ENCODE measurements around the gene ADCY5. TPM values are rescaled to one million over a fixed set of nuclear protein-coding genes. Genes with fewer than 3 reads are reported as not detected.

ADCY5 gene
- total and polyA plus RNA-seq, 2 experiments from 2014 or later: 3.1 to 4.7 TPM

GRCh38 chr3:123327480-123327879 is 121.4 kb downstream of the ADCY5 start:
- WGBS (ENCODE audit: low lambda C conversion rate, missing lambda C conversion rate): 88% methylated on average over 12 of the region's 12 CpGs
- Histone ChIP-seq H2AFZ (no peak overlapping the region), H3K27ac (no peak overlapping the region), H3K36me3 (replicated peaks; ENCODE audit: insufficient read depth, low read depth) (no peaks in the 10 kb centered on the region), H3K79me2 (no peaks in the 10 kb centered on the region), H3K9me2 (replicated peaks; ENCODE audit: insufficient read depth) (no peaks in the 10 kb centered on the region), H3K4me1 (ENCODE audit: insufficient read depth) (no peaks in the 10 kb centered on the region), H3K9me3 (ENCODE audit: low read depth) (no peaks in the 10 kb centered on the region), H3K27me3 (peaks cover 3% of the 10 kb centered on the region), H3K4me3 (no peak overlapping the region), H3K4me2 (no peak overlapping the region), H4K20me1 (ENCODE audit: insufficient read depth, poor library complexity, severe bottlenecking) (no peaks in the 10 kb centered on the region)
- no peak for DNase-seq (ENCODE audit: low spot score)
- no peak for TF ChIP-seq EZH2 (IDR thresholded peaks at IDR 0.05; ENCODE audit: borderline replicate concordance)
- TF ChIP-seq, protein P1, sequence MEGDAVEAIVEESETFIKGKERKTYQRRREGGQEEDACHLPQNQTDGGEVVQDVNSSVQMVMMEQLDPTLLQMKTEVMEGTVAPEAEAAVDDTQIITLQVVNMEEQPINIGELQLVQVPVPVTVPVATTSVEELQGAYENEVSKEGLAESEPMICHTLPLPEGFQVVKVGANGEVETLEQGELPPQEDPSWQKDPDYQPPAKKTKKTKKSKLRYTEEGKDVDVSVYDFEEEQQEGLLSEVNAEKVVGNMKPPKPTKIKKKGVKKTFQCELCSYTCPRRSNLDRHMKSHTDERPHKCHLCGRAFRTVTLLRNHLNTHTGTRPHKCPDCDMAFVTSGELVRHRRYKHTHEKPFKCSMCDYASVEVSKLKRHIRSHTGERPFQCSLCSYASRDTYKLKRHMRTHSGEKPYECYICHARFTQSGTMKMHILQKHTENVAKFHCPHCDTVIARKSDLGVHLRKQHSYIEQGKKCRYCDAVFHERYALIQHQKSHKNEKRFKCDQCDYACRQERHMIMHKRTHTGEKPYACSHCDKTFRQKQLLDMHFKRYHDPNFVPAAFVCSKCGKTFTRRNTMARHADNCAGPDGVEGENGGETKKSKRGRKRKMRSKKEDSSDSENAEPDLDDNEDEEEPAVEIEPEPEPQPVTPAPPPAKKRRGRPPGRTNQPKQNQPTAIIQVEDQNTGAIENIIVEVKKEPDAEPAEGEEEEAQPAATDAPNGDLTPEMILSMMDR (IDR thresholded peaks at IDR 0.05; ENCODE audit: poor library complexity): no peak
- no peak for TF ChIP-seq EZH2phosphoT487 (IDR thresholded peaks at IDR 0.05; ENCODE audit: low read depth, severe bottlenecking, unreplicated experiment)

DNA sequence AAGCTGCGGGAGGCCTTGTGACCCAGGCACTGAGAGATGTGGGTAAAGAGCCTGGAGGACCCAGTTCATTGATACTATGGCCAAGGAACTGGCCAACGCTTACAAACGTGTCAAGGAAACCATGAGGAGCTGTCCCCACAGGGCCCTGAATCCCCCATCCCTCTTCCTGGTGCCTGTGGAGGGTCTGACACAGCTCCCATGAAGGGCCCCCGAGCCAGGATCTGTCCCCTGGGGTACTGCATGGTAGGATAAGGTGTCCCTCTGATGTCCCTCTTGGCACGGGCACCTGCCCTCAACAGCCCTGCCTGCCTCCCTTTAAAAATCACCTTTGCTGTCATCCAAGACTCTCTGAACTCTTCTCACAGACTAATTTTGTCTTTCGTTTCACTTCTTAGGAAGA is 122.4 kb downstream of the ADCY5 start:
- no peaks in the 10 kb centered on the region for H3K9me2 ChIP-seq (replicated peaks; ENCODE audit: insufficient read depth)
- no peak overlapping the region for H3K27ac ChIP-seq
- no peak overlapping the region for H3K4me3 ChIP-seq
- no peaks in the 10 kb centered on the region for H4K20me1 ChIP-seq (ENCODE audit: insufficient read depth, poor library complexity, severe bottlenecking)
- H3K4me1 ChIP-seq (ENCODE audit: insufficient read depth): no peaks in the 10 kb centered on the region
- H3K79me2 ChIP-seq: no peaks in the 10 kb centered on the region
- 84% methylated on average over 6 of the region's 6 CpGs for WGBS (ENCODE audit: low lambda C conversion rate, missing lambda C conversion rate)
- no peak overlapping the region for H3K4me2 ChIP-seq
- no peaks in the 10 kb centered on the region for H3K9me3 ChIP-seq (ENCODE audit: low read depth)
- no peaks in the 10 kb centered on the region for H3K36me3 ChIP-seq (replicated peaks; ENCODE audit: insufficient read depth, low read depth)
- H2AFZ ChIP-seq: no peak overlapping the region
- TF ChIP-seq EZH2phosphoT487 (IDR thresholded peaks at IDR 0.05; ENCODE audit: low read depth, severe bottlenecking, unreplicated experiment) (no peak), EZH2 (IDR thresholded peaks at IDR 0.05; ENCODE audit: borderline replicate concordance) (no peak)
- TF ChIP-seq, protein P1 (IDR thresholded peaks at IDR 0.05; ENCODE audit: poor library complexity): no peak
- DNase-seq (ENCODE audit: low spot score): no peak
- peaks cover 3% of the 10 kb centered on the region for H3K27me3 ChIP-seq

GRCh38 chr3:123325766-123326256 is 123.1 kb downstream of the ADCY5 start:
- Histone ChIP-seq H3K4me2 (no peak overlapping the region), H2AFZ (no peak overlapping the region), H3K4me3 (no peak overlapping the region), H3K9me3 (ENCODE audit: low read depth) (no peaks in the 10 kb centered on the region), H3K4me1 (ENCODE audit: insufficient read depth) (no peaks in the 10 kb centered on the region), H3K36me3 (replicated peaks; ENCODE audit: insufficient read depth, low read depth) (no peaks in the 10 kb centered on the region), H3K79me2 (no peaks in the 10 kb centered on the region), H3K27me3 (peaks cover 3% of the 10 kb centered on the region), H4K20me1 (ENCODE audit: insufficient read depth, poor library complexity, severe bottlenecking) (no peaks in the 10 kb centered on the region), H3K27ac (no peak overlapping the region), H3K9me2 (replicated peaks; ENCODE audit: insufficient read depth) (no peaks in the 10 kb centered on the region)
- TF ChIP-seq, protein P1 (IDR thresholded peaks at IDR 0.05; ENCODE audit: poor library complexity): no peak
- TF ChIP-seq EZH2phosphoT487 (IDR thresholded peaks at IDR 0.05; ENCODE audit: low read depth, severe bottlenecking, unreplicated experiment) (no peak), EZH2 (IDR thresholded peaks at IDR 0.05; ENCODE audit: borderline replicate concordance) (no peak)
- no peak for DNase-seq (ENCODE audit: low spot score)
- 96% methylated on average over 8 of the region's 8 CpGs for WGBS (ENCODE audit: low lambda C conversion rate, missing lambda C conversion rate)
